SK-N-SH (cell line): ENCODE results near the gene CENPX. TPM values are rescaled to one million over a fixed set of nuclear protein-coding genes. Genes with fewer than 3 reads are reported as not detected.
A peak's percentile ranks its signal among the peaks of the same experiment; 100 is the strongest.

Experiments
- CTCF ChIA-PET: fragments of 300-600, 350-600 bp; formaldehyde crosslinking; extraction: SDS; loops from one replicate; lab custom pipeline; 2021; lab: Yijun Ruan, JAX
- POLR2A ChIA-PET: fragments of 350-600 bp; sonication (Branson Sonifier 250); formaldehyde crosslinking; extraction: SDS; loops from one replicate; lab custom pipeline; 2020; ENCODE audit warnings: antibody characterized with exemption, inconsistent platforms; lab: Yijun Ruan, JAX
- DNase-seq: peaks from one replicate; pipeline ENCODE4 v3.0.0; 2012
- H2AFZ ChIP-seq: fragments of 200-600 bp; sonication (generic); 2 replicates; pipeline ENCODE4 v1.8.1; 2016; ENCODE audit warnings: antibody characterized with exemption, mild to moderate bottlenecking, low read depth
- H3F3A ChIP-seq: fragments of 200-600 bp; sonication (generic); replicated peaks from 2 replicates; pipeline ENCODE3; 2016; ENCODE audit warnings: antibody characterized with exemption, mild to moderate bottlenecking; ENCODE audit not compliant: insufficient read depth
- H3K27ac ChIP-seq, 2 experiments: fragments of 200-500 bp in 1 of 2; fragments of 200-600 bp in 1 of 2; sonication (Bioruptor generic) in 1 of 2; sonication (generic), shearing (Covaris generic) in 1 of 2; 2 replicates each; pipeline versions ENCODE4 v1.5.1 to v1.6.1; 2014 to 2016; ENCODE audit warnings: low read depth in 2 of 2, inconsistent platforms in 1 of 2, low read length in 1 of 2, mild to moderate bottlenecking in 1 of 2, mixed read lengths in 1 of 2
- H3K27me3 ChIP-seq: fragments of 200-600 bp; sonication (generic), shearing (Covaris generic); 2 replicates; pipeline ENCODE4 v1.6.1; 2016; ENCODE audit warnings: mixed run types; ENCODE audit not compliant: insufficient read depth
- H3K36me3 ChIP-seq, 2 experiments: fragments of 200-500 bp in 1 of 2; fragments of 200-600 bp in 1 of 2; sonication (Bioruptor generic) in 1 of 2; sonication (generic) in 1 of 2; replicated peaks in 1 of 2; 2 replicates each; pipeline versions ENCODE3 to v1.5.1; 2014 to 2016; ENCODE audit warnings: low read length in 1 of 2, mild to moderate bottlenecking in 1 of 2; ENCODE audit not compliant: insufficient read depth in 2 of 2, control insufficient read depth in 1 of 2
- H3K4me1 ChIP-seq, 2 experiments: fragments of 200-500 bp in 1 of 2; fragments of 200-600 bp in 1 of 2; sonication (Bioruptor generic) in 1 of 2; sonication (generic), shearing (Covaris generic) in 1 of 2; 2 replicates each; pipeline versions ENCODE4 v1.5.1 to v1.6.1; 2014 to 2016; ENCODE audit warnings: low read depth in 1 of 2, low read length in 1 of 2, mixed run types in 1 of 2; ENCODE audit not compliant: insufficient read depth in 2 of 2, control insufficient read depth in 1 of 2
- H3K4me2 ChIP-seq: fragments of 200-600 bp; sonication (generic), shearing (Covaris generic); 2 replicates; pipeline ENCODE4 v1.6.1; 2017; ENCODE audit warnings: mixed run types
- H3K4me3 ChIP-seq, 2 experiments: fragments of 200-500 bp in 1 of 2; fragments of 200-600 bp in 1 of 2; sonication (Bioruptor generic) in 1 of 2; sonication (generic), shearing (Covaris generic) in 1 of 2; 2 replicates each; pipeline versions ENCODE4 v1.5.1 to v1.8.1; 2014 to 2016; ENCODE audit warnings: low read depth in 2 of 2, inconsistent platforms in 1 of 2, low read length in 1 of 2, mild to moderate bottlenecking in 1 of 2, mixed read lengths in 1 of 2, moderate library complexity in 1 of 2
- H3K79me2 ChIP-seq: fragments of 200-600 bp; sonication (generic); 2 replicates; pipeline ENCODE4 v1.8.1; 2017; ENCODE audit warnings: mild to moderate bottlenecking; ENCODE audit not compliant: insufficient read depth
- H3K9ac ChIP-seq: fragments of 200-600 bp; sonication (generic); 2 replicates; pipeline ENCODE4 v1.6.1; 2017; ENCODE audit warnings: mixed run types
- H3K9me2 ChIP-seq: fragments of 200-600 bp; sonication (generic); 2 replicates; pipeline ENCODE4 v1.6.1; 2017; ENCODE audit warnings: mixed run types
- H3K9me3 ChIP-seq: fragments of 200-600 bp; sonication (generic); 2 replicates; pipeline ENCODE4 v1.6.1; 2017; ENCODE audit warnings: mixed run types, mild to moderate bottlenecking, moderate library complexity
- H4K20me1 ChIP-seq: fragments of 200-600 bp; sonication (generic); 2 replicates; pipeline ENCODE4 v1.6.1; 2017; ENCODE audit warnings: mild to moderate bottlenecking, mixed run types; ENCODE audit not compliant: insufficient read depth
- ELF1 ChIP-seq: IDR thresholded peaks from 2 replicates; pipeline ENCODE4 v1.4.0; 2012
- GABPA ChIP-seq: IDR thresholded peaks from 2 replicates; pipeline ENCODE4 v1.4.0; 2012; ENCODE audit warnings: low read depth, mild to moderate bottlenecking
- NFIC ChIP-seq: IDR thresholded peaks from 2 replicates; pipeline ENCODE4 v1.4.0; 2012; ENCODE audit warnings: borderline replicate concordance
- RAD21 ChIP-seq: IDR thresholded peaks from 2 replicates; pipeline ENCODE4 v1.6.1; 2012; ENCODE audit warnings: mild to moderate bottlenecking, low read length
- WGBS: methylation state at CpG from one replicate; pipeline ENCODE4 v1.1.6; 2017; ENCODE audit warnings: low lambda C conversion rate; 5-methylcytosine and 5-hydroxymethylcytosine counted together
- polyA plus RNA-seq, 3 experiments: library from polyadenylated mRNA; depleted of rRNA; stranded (reverse); fragments of >200 nt; gene quantifications; 2 replicates each; pipeline ENCODE4 v1.2.3, GENCODE V29; 2012
- TF ChIP-seq, protein P1 (sequence below): fragments of 200-600 bp; sonication (generic); IDR thresholded peaks from 2 replicates; pipeline ENCODE4 v1.6.1; 2017; ENCODE audit warnings: antibody characterized with exemption, mild to moderate bottlenecking, moderate library complexity

Gene CENPX
- polyA plus RNA-seq, 1 of the 3 experiments (the other 2 are of a cell fraction) = 255 TPM

DNA sequence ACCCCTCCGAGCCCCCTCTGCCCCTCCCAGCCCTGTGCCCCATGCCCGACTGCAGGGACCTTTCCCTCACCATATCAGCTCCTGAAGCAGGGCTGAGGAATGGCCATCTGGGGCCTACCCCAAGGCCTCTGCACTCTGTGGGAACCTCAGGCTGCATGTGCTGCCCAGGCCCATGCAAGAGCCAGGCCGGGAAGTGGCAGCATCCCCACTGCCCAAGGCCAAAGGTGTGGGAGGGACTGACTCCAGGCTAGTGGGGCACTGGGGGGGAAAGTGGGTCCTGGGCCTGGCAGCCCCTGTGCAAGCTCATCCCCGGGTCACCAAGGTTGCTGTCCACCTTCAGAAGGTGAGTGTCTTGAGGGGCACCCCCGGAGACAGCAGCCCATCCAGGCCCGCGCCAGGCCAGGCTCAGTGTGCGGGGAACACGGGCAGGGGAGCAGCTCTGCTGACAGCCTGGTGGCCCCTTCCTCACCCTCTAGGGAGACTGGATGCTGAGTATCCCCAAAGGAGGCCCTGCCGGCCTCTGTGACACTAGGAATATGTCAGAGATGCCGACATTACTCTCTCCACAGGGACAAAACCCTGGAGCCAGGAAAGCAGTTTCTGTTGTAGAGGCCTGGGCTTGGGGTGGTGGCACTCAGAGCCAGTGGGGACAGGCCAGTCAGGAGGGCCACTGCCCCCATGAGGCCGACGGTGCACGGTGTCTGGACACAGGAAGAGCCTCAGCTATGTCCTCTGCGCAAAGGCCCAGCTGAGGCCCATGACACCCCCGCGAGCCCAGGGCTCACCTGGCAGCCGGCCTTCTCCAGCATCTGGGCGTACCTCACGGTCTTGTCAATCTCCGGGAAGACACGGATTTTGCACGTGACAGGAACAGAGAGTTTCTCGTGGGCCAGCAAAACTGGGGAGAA is 39.7 kb upstream of the CENPX start:
- H3F3A ChIP-seq = peaks cover 32% of the 10 kb centered on the region
- POLR2A ChIA-PET = interaction anchor here (0.8 kb wide), 1 partner anchor 10 kb away, joined by 3 read pairs; no protein-coding TSS in a partner anchor
- DNase-seq = no peak
- H2AFZ ChIP-seq = no peak overlapping the region
- H3K79me2 ChIP-seq = peaks cover 26% of the 10 kb centered on the region
- TF ChIP-seq, protein P1, sequence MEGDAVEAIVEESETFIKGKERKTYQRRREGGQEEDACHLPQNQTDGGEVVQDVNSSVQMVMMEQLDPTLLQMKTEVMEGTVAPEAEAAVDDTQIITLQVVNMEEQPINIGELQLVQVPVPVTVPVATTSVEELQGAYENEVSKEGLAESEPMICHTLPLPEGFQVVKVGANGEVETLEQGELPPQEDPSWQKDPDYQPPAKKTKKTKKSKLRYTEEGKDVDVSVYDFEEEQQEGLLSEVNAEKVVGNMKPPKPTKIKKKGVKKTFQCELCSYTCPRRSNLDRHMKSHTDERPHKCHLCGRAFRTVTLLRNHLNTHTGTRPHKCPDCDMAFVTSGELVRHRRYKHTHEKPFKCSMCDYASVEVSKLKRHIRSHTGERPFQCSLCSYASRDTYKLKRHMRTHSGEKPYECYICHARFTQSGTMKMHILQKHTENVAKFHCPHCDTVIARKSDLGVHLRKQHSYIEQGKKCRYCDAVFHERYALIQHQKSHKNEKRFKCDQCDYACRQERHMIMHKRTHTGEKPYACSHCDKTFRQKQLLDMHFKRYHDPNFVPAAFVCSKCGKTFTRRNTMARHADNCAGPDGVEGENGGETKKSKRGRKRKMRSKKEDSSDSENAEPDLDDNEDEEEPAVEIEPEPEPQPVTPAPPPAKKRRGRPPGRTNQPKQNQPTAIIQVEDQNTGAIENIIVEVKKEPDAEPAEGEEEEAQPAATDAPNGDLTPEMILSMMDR = 0 out of 2 replicates have a peak, but pooled peaks have one; percentile 19
- TF ChIP-seq GABPA = no peak
- CTCF ChIA-PET = interaction anchor here (1.4 to 8.0 kb wide), 3 partner anchors 20 to 32 kb away, joined by 3 to 47 read pairs (median 27); partner anchors contain the start of genes DCXR and RAC3
- no peak overlapping the region for H3K27ac ChIP-seq
- H3K4me3 ChIP-seq = no peak overlapping the region
- H3K9ac ChIP-seq = no peak overlapping the region
- no peaks in the 10 kb centered on the region for H3K9me2 ChIP-seq
- no peaks in the 10 kb centered on the region for H3K27me3 ChIP-seq
- no peaks in the 10 kb centered on the region for H3K9me3 ChIP-seq
- WGBS = 92% methylated on average over 18 of the region's 24 CpGs
- H3K4me1 ChIP-seq = peaks cover 12 to 26% of the 10 kb centered on the region in 2 experiments; a peak in 2 of 4 replicates
- no peaks in the 10 kb centered on the region for H4K20me1 ChIP-seq
- H3K4me2 ChIP-seq = no peak overlapping the region
- H3K36me3 ChIP-seq = peaks cover 22 to 68% of the 10 kb centered on the region in 2 experiments

DNA sequence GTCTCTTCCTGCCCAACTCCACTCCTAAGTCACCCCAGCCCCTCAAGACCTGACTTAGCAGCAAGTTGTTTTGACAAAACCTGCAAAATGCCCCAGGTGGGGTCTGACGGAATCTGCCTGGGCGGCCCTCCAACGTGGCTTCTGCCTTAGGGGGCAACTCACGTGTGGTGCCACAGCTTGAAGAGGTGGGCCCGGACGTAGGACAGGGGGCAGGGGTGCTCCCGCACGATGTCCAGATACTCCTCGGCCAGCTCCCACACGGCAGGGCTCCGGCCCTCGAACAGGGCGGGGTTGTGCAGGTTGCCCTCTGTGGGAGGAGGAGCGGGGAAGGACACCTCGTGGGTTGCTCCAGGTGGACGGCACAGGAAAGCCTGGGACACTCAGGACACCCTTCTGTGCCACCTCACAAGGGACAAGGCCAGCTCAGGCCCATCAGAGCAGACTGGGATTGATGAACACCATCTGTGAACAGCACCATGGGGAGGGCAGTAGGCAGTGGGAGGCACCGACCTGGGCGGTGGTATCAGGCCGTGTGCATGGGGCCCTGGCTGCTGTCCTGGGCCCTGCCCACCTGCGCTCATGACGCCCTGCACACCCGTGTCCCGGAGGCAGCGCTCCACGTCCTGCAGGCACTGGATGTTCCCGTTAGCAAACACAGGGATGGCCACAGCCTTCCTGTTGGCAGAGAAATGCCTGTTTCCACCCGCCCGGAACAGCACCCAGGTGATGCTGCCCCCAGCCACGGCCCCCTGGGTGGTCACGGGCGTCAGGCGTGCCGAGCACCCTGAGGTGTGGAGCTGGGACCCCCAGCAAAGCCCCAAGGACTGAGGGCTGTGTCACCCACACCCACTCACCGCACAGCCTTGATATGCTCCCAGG is 38.6 kb upstream of the CENPX start:
- CTCF ChIA-PET = interaction anchor here (0.6 to 8.0 kb wide), 4 partner anchors 21 to 101 kb away, joined by 3 to 47 read pairs (median 6); partner anchors contain the start of gene RAC3
- H3K4me1 ChIP-seq = peaks cover 12 to 26% of the 10 kb centered on the region in 2 experiments; a peak in 2 of 4 replicates
- H3K9ac ChIP-seq = no peak overlapping the region
- no peak overlapping the region for H3K27ac ChIP-seq
- no peak overlapping the region for H3K4me3 ChIP-seq
- H3K9me3 ChIP-seq = no peaks in the 10 kb centered on the region
- POLR2A ChIA-PET = interaction anchor here (1.0 to 2.2 kb wide), 4 partner anchors 9 to 30 kb away, joined by 3 to 7 read pairs (median 4); partner anchors contain the start of gene DCXR
- peaks cover 23% of the 10 kb centered on the region for H3K79me2 ChIP-seq
- H3K36me3 ChIP-seq = peaks cover 24 to 78% of the 10 kb centered on the region in 2 experiments
- no peak overlapping the region for H2AFZ ChIP-seq
- no peak overlapping the region for H3K4me2 ChIP-seq
- no peak for TF ChIP-seq NFIC
- no peak for TF ChIP-seq RAD21
- TF ChIP-seq ELF1 = no peak
- no peaks in the 10 kb centered on the region for H3K9me2 ChIP-seq
- 92% methylated on average over 32 of the region's 34 CpGs for WGBS
- DNase-seq = no peak
- H3F3A ChIP-seq = peaks cover 38% of the 10 kb centered on the region
- no peaks in the 10 kb centered on the region for H3K27me3 ChIP-seq
- H4K20me1 ChIP-seq = no peaks in the 10 kb centered on the region
